ENCODE data around the gene SCYGR2.

Gene SCYGR2

DNA sequence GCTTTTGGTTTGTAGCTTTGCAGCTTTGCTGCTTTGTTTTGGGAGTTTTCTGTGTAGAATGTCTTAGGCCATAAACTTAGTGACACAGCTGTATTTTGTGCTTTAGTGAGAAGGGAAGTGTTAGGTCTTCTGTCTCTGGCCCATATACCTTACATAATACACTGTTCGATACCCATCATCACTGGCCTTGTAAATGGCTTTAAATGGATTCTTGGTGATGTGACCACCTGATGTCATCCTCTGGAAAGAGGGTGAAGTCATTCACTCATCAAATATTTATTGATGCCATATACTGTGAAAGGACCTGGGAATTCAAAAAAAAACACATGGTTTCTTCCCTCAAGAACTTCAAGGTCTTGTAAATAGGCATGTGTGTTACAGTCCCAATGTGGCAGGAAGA, 18.9 kb upstream of the SCYGR2 start:
- no peak for ATAC-seq (ENCODE audit: insufficient read depth, low read depth)

GRCh38 chr2:227582369-227582768, 16.3 kb upstream of the SCYGR2 start:
- Histone ChIP-seq H3K79me2 (ENCODE audit: insufficient read depth, low read length) (no peaks in the 10 kb centered on the region), H3K27ac (ENCODE audit: low read length) (no peak overlapping the region), H3K9me3 (ENCODE audit: insufficient read depth, low read length, severe bottlenecking) (peaks cover 13% of the 10 kb centered on the region), H3K27me3 (ENCODE audit: insufficient read depth, low read length, poor library complexity) (peaks cover 2% of the 10 kb centered on the region), H4K20me1 (ENCODE audit: insufficient read depth, low read length) (no peaks in the 10 kb centered on the region), H3K4me1 (ENCODE audit: insufficient read depth, low read length) (no peaks in the 10 kb centered on the region), H2AFZ (ENCODE audit: low read depth, low read length) (no peak overlapping the region), H3K9ac (ENCODE audit: low read depth, low read length) (no peak overlapping the region), H3K4me2 (ENCODE audit: insufficient read depth, low read length) (no peak overlapping the region), H3K4me3 (ENCODE audit: low read depth in 1 of 2, low read length in 2 of 2) (no peak overlapping the region), H3K36me3 (ENCODE audit: insufficient read depth, low read length) (no peaks in the 10 kb centered on the region)
- no peak for TF ChIP-seq EZH2 (IDR thresholded peaks at IDR 0.05; ENCODE audit: borderline replicate concordance, low read depth, low read length, severe bottlenecking)
- TF ChIP-seq, protein P1, sequence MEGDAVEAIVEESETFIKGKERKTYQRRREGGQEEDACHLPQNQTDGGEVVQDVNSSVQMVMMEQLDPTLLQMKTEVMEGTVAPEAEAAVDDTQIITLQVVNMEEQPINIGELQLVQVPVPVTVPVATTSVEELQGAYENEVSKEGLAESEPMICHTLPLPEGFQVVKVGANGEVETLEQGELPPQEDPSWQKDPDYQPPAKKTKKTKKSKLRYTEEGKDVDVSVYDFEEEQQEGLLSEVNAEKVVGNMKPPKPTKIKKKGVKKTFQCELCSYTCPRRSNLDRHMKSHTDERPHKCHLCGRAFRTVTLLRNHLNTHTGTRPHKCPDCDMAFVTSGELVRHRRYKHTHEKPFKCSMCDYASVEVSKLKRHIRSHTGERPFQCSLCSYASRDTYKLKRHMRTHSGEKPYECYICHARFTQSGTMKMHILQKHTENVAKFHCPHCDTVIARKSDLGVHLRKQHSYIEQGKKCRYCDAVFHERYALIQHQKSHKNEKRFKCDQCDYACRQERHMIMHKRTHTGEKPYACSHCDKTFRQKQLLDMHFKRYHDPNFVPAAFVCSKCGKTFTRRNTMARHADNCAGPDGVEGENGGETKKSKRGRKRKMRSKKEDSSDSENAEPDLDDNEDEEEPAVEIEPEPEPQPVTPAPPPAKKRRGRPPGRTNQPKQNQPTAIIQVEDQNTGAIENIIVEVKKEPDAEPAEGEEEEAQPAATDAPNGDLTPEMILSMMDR (IDR thresholded peaks at IDR 0.05; ENCODE audit: borderline replicate concordance, extremely low read depth, low read length, poor library complexity, severe bottlenecking), result no peak
- ATAC-seq (ENCODE audit: insufficient read depth, low read depth) (no peak), DNase-seq (no peak)

More for the DNA sequence above, 18.9 kb upstream of the SCYGR2 start:
- H3K79me2 ChIP-seq (ENCODE audit: insufficient read depth, low read length), result no peaks in the 10 kb centered on the region
- H3K9me3 ChIP-seq (ENCODE audit: insufficient read depth, low read length, severe bottlenecking), result peaks cover 13% of the 10 kb centered on the region
- TF ChIP-seq EZH2 (IDR thresholded peaks at IDR 0.05; ENCODE audit: borderline replicate concordance, low read depth, low read length, severe bottlenecking), result no peak
- TF ChIP-seq, protein P1 (IDR thresholded peaks at IDR 0.05; ENCODE audit: borderline replicate concordance, extremely low read depth, low read length, poor library complexity, severe bottlenecking), result no peak
- no peak overlapping the region for H3K4me2 ChIP-seq (ENCODE audit: insufficient read depth, low read length)
- H3K4me3 ChIP-seq (ENCODE audit: low read depth in 1 of 2, low read length in 2 of 2), result no peak overlapping the region
- H3K4me1 ChIP-seq (ENCODE audit: insufficient read depth, low read length), result no peaks in the 10 kb centered on the region
- no peak overlapping the region for H3K9ac ChIP-seq (ENCODE audit: low read depth, low read length)
- H3K36me3 ChIP-seq (ENCODE audit: insufficient read depth, low read length), result no peaks in the 10 kb centered on the region
- no peak overlapping the region for H3K27ac ChIP-seq (ENCODE audit: low read length)
- no peak for DNase-seq
- peaks cover 2% of the 10 kb centered on the region for H3K27me3 ChIP-seq (ENCODE audit: insufficient read depth, low read length, poor library complexity)
- H2AFZ ChIP-seq (ENCODE audit: low read depth, low read length), result no peak overlapping the region
- no peaks in the 10 kb centered on the region for H4K20me1 ChIP-seq (ENCODE audit: insufficient read depth, low read length)

DNA sequence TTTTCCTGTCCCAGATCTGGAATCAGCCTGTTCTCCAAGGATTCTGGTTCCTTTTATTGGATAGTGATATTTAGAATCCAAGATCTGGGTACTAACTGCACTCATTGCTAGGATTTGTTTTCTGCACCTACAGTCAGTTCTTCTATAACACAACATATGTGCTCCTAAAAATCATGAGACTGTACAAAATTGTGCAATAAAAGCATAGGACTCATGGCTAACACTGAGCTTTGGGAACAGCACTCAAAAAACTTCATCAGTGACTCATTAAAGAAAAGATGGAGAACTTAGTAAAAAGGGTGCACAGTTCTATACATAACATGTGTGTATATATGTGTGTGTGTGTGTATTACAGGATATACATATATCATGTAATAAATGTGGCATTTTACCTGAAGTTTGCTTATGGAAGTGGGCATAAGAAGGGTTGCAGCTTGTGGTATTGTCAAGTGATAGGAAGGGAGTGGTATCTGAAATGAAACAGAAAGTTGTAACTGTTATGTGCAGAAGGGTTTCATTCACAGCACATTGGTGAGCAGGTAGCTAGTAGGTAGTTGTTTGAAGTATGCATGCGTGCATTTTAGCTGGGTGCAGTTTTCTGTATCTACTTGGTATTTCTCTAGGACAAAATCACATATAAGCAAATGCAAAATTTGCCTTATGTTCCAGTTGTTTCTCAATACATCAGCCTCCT, 5.9 kb upstream of the SCYGR2 start:
- Histone ChIP-seq H2AFZ (ENCODE audit: low read depth, low read length) (no peak overlapping the region), H3K36me3 (ENCODE audit: insufficient read depth, low read length) (no peaks in the 10 kb centered on the region), H3K27ac (ENCODE audit: low read length) (no peak overlapping the region), H3K9me3 (ENCODE audit: insufficient read depth, low read length, severe bottlenecking) (no peaks in the 10 kb centered on the region), H3K4me3 (ENCODE audit: low read depth in 1 of 2, low read length in 2 of 2) (no peak overlapping the region), H4K20me1 (ENCODE audit: insufficient read depth, low read length) (no peaks in the 10 kb centered on the region), H3K4me1 (ENCODE audit: insufficient read depth, low read length) (no peaks in the 10 kb centered on the region), H3K4me2 (ENCODE audit: insufficient read depth, low read length) (no peak overlapping the region), H3K79me2 (ENCODE audit: insufficient read depth, low read length) (no peaks in the 10 kb centered on the region), H3K27me3 (ENCODE audit: insufficient read depth, low read length, poor library complexity) (no peaks in the 10 kb centered on the region), H3K9ac (ENCODE audit: low read depth, low read length) (no peak overlapping the region)
- no peak for DNase-seq
- TF ChIP-seq EZH2 (IDR thresholded peaks at IDR 0.05; ENCODE audit: borderline replicate concordance, low read depth, low read length, severe bottlenecking), result no peak
- TF ChIP-seq, protein P1 (IDR thresholded peaks at IDR 0.05; ENCODE audit: borderline replicate concordance, extremely low read depth, low read length, poor library complexity, severe bottlenecking), result no peak
- no peak for ATAC-seq (ENCODE audit: insufficient read depth, low read depth)

Data from DND-41 (cell line).